ENCODE results near the gene ADCY9.

DNA sequence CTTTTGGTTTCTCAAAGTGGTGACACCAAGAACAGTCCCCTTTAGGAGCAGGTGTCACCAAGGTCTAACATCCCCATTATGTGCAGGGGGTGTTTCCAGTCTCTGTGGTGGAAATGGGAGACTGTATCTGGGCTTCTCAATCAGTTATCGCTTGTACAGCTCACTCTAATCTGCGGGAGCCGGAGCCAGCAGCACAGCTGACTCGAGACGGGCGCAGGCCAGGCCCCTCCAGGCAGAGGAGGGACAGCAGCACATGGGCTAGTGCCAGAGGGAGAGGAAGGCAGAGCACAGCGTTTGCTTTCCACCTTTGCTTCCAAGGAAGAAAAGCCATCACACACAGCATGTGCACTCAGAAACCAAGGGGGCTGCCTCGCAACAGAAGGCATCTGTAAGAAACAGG lies 144.5 kb downstream of the ADCY9 start:
- TF ChIP-seq, protein P1, sequence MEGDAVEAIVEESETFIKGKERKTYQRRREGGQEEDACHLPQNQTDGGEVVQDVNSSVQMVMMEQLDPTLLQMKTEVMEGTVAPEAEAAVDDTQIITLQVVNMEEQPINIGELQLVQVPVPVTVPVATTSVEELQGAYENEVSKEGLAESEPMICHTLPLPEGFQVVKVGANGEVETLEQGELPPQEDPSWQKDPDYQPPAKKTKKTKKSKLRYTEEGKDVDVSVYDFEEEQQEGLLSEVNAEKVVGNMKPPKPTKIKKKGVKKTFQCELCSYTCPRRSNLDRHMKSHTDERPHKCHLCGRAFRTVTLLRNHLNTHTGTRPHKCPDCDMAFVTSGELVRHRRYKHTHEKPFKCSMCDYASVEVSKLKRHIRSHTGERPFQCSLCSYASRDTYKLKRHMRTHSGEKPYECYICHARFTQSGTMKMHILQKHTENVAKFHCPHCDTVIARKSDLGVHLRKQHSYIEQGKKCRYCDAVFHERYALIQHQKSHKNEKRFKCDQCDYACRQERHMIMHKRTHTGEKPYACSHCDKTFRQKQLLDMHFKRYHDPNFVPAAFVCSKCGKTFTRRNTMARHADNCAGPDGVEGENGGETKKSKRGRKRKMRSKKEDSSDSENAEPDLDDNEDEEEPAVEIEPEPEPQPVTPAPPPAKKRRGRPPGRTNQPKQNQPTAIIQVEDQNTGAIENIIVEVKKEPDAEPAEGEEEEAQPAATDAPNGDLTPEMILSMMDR (IDR thresholded peaks at IDR 0.05) = no peak
- TF ChIP-seq EZH2 (IDR thresholded peaks at IDR 0.05; ENCODE audit: borderline replicate concordance, insufficient read depth, low read depth, low read length, poor library complexity, severe bottlenecking) = no peak

All from B cell (primary cell).